GM12872 (cell line): ENCODE results near the gene AHCYL1.

Experiments
- CTCF ChIP-seq: IDR thresholded peaks from 3 replicates; pipeline ENCODE4 v1.5.1; 2011; ENCODE audit warnings: low read depth, mild to moderate bottlenecking, low read length, moderate library complexity; ENCODE audit not compliant: insufficient read depth

AHCYL1 gene

GRCh38 chr1:110011527-110012041, 27.0 kb downstream of the AHCYL1 start:
- peak; percentile 80 for TF ChIP-seq CTCF

DNA sequence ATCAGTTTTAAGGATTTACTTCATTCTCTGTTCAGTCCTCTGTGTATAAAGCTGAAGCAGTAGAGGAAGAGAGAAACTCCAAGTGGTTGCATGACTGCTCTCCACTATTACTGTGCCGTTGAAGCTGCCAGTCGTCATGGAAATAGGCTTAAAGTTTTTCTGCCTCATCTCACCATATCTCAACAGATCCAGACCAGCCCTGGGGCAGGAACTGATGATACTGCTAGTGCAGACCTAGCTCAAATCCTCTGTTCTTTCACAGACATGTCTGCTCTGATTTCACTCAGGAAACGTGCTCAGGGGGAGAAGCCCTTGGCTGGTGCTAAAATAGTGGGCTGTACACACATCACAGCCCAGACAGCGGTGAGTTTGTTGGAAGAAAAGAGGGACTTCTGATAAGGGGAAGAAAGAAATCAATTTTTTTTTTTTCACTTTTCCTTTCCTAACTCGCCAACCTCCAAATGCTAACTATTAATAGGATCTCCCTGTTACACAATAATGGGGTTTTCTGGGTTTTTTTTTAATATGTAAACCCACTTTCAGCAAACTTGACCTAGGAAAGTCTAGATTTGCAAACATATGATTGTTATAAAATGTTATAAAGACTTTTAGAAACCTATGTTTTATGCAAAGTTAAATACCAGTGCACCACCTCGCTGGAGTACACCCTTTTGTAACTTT, 27.7 kb downstream of the AHCYL1 start:
- TF ChIP-seq CTCF: no peak

DNA sequence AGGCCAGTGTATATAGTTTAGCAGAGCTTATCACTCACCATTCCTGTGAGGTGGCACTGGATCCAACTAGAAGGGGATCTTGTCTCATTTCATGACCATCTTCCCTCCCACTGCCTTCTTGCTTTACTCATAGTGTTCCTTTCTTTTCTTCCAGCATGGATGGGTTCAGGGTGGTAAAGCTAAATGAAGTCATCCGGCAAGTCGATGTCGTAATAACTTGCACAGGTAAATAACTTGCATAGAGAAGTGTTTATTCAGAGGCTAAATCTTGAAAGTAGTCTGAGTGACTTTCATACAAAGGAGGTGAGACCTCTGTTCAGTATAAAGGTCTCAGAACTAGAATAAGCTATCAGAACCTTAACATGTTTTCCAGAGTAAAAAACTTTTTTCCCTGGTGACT, 33.2 kb downstream of the AHCYL1 start:
- TF ChIP-seq CTCF: no peak

DNA sequence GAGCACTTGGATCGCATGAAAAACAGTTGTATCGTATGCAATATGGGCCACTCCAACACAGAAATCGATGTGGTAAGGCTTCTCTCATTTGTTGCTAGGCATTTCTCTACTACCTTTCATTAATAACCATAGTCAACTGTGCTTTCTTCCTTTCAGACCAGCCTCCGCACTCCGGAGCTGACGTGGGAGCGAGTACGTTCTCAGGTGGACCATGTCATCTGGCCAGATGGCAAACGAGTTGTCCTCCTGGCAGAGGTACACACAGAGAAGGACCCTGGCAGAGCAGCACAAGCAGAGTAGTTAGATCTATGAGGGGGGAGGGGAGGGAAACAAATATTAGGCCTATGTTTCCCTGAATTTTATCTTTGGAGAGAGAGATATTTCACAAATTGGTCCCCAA, 33.8 kb downstream of the AHCYL1 start:
- TF ChIP-seq CTCF: no peak

- TF ChIP-seq CTCF: no peak
Observed at GRCh38 chr1:110019770-110020169, 35.2 kb downstream of the AHCYL1 start.

DNA sequence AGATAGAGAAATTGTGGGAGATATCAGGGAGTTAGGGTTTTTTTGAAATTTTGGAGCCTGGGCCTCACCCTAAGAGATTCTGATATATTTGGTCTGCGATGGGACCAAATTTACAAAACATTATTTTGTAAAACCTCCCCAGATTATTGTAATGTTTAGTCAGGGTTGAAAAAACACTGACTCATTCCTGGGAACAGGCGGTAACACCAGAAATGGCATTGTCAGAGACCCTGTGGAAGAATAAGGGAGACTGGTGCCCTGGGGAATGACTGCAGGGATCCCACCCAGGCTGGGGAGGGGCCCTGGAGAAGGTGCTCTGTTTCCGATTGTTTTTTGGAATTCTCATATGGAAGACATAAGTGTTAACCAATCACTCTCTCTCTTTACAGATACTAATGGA, 36.7 kb downstream of the AHCYL1 start:
- TF ChIP-seq CTCF: no peak

DNA sequence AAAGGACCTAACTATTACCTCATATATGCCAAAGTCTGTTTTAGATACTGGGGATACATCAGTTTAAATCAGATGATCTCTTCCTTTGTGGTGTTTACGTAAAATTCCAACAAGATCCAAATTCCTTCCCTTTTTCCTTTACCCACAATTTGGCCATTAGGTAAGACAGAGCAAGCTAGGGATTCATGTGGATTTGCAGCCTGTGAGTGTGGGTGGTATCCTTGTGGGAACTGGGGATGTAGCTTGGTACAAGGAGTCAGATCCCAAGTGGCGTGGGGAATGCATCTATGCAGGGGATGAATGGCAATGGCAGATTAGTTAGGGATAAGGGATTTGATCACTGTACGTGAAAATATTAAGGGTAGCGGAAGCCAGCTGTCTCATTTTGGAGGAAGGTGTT, 40.0 kb downstream of the AHCYL1 start:
- no peak for TF ChIP-seq CTCF
